GM12878 (cell line): ENCODE measurements around the gene RPUSD2. TPM values are rescaled to one million over a fixed set of nuclear protein-coding genes. Genes with fewer than 3 reads are reported as not detected.

Experiments
- ATF7 ChIP-seq: fragments of 450-650 bp; IDR thresholded peaks from 2 replicates; pipeline ENCODE4 v1.6.1; 2016; ENCODE audit warnings: low read depth, mild to moderate bottlenecking
- CBX5 ChIP-seq: sonication (generic); IDR thresholded peaks from 2 replicates; pipeline ENCODE4 v1.6.1; 2016; ENCODE audit warnings: low read depth, moderate library complexity, mild to moderate bottlenecking, inconsistent platforms
- CTCF ChIP-seq, 3 experiments: IDR thresholded peaks in 2 of 3; conservative IDR thresholded peaks in 1 of 3; 2 replicates each; pipeline ENCODE4 v1.5.1; 2011; ENCODE audit warnings: low read depth in 3 of 3, low read length in 3 of 3, mild to moderate bottlenecking in 3 of 3, control low read depth in 2 of 3, moderate library complexity in 2 of 3, inconsistent platforms in 1 of 3, mixed read lengths in 1 of 3; ENCODE audit not compliant: control insufficient read depth in 2 of 3, insufficient read depth in 1 of 3; ENCODE audit errors: extremely low read depth in 1 of 3
- DPF2 ChIP-seq: fragments of 450-650 bp; IDR thresholded peaks from 2 replicates; pipeline ENCODE4 v1.6.1; 2017; ENCODE audit warnings: mild to moderate bottlenecking
- E4F1 ChIP-seq: fragments of 450-650 bp; IDR thresholded peaks from 2 replicates; pipeline ENCODE4 v1.6.1; 2018; ENCODE audit warnings: borderline replicate concordance, mild to moderate bottlenecking; ENCODE audit not compliant: partially characterized antibody
- FOXK2 ChIP-seq: fragments of 450-650 bp; IDR thresholded peaks from 2 replicates; pipeline ENCODE4 v1.6.1; 2017; ENCODE audit warnings: mild to moderate bottlenecking, moderate library complexity
- HDAC6 ChIP-seq: fragments of 200-600 bp; sonication (generic); IDR thresholded peaks from one replicate; pipeline ENCODE4 v1.8.0; 2017; ENCODE audit warnings: antibody characterized with exemption; ENCODE audit not compliant: unreplicated experiment
- MYC ChIP-seq: IDR thresholded peaks from 2 replicates; pipeline ENCODE4 v1.6.1; 2011; ENCODE audit warnings: mild to moderate bottlenecking, low read length, moderate library complexity, inconsistent platforms; ENCODE audit not compliant: insufficient read depth, insufficient replicate concordance, insufficient read length, severe bottlenecking
- NFXL1 ChIP-seq: fragments of 450-650 bp; IDR thresholded peaks from 2 replicates; pipeline ENCODE4 v1.6.1; 2017; ENCODE audit warnings: antibody characterized with exemption, mild to moderate bottlenecking, borderline replicate concordance
- PML ChIP-seq: IDR thresholded peaks from 2 replicates; pipeline ENCODE4 v1.6.1; 2012; ENCODE audit warnings: low read length, inconsistent platforms
- POLR2AphosphoS5 ChIP-seq: IDR thresholded peaks from 2 replicates; pipeline ENCODE4 v1.6.1; 2011; ENCODE audit warnings: mild to moderate bottlenecking, low read length, inconsistent platforms
- RELA ChIP-seq: fragments of 450-650 bp; IDR thresholded peaks from 2 replicates; pipeline ENCODE4 v1.8.0; 2014; ENCODE audit warnings: borderline replicate concordance; ENCODE audit not compliant: partially characterized antibody
- SIX5 ChIP-seq: IDR thresholded peaks from 2 replicates; pipeline ENCODE4 v1.6.1; 2011; ENCODE audit warnings: mild to moderate bottlenecking, low read depth, low read length, moderate library complexity; ENCODE audit not compliant: severe bottlenecking
- SP1 ChIP-seq: IDR thresholded peaks from one replicate; pipeline ENCODE4 v1.6.1; 2011; ENCODE audit warnings: low read depth, low read length
- SREBF2 ChIP-seq: IDR thresholded peaks from 2 replicates; pipeline ENCODE4 v1.6.1; 2012; ENCODE audit warnings: mild to moderate bottlenecking, low read length
- USF2 ChIP-seq: IDR thresholded peaks from 2 replicates; pipeline ENCODE4 v1.6.1; 2011; ENCODE audit warnings: low read depth, low read length, improper control_type of control experiment, borderline replicate concordance
- ZNF207 ChIP-seq: fragments of 450-650 bp; IDR thresholded peaks from 2 replicates; pipeline ENCODE4 v1.6.1; 2014; ENCODE audit warnings: antibody characterized with exemption, mild to moderate bottlenecking, borderline replicate concordance
- ZNF217 ChIP-seq: fragments of 450-650 bp; IDR thresholded peaks from 2 replicates; pipeline ENCODE4 v1.6.1; 2017; ENCODE audit warnings: antibody characterized with exemption, mild to moderate bottlenecking
- polyA plus RNA-seq, 11 experiments: library from polyadenylated mRNA; depleted of rRNA in 4 of 11; unstranded in 6 of 11; stranded (reverse) in 5 of 11; fragments of >200 nt; fragmentation: Nextera tagmentation in 4 of 11; fragmentation: Illumina TruSeq in 1 of 11; extraction: Ambion mirVana in 4 of 11; extraction: Trizol in 1 of 11; gene quantifications; 1 replicate in 1 of 11; 2 replicates in 10 of 11; pipeline versions ENCODE4 v1.2.1 to v1.2.3, GENCODE V29; 2011 to 2016; ENCODE audit warnings: inconsistent platforms in 2 of 11, missing spikeins in 2 of 11, low read depth in 1 of 11
- total RNA-seq, 4 experiments: library from RNA; depleted of rRNA in 3 of 4; stranded (reverse); fragments of >200 nt in 3 of 4; fragmentation: Illumina TruSeq in 1 of 4; extraction: Trizol in 1 of 4; gene quantifications; 2 replicates each; pipeline versions ENCODE4 v1.2.1 to v1.2.3, GENCODE V29; 2013 to 2021
- TF ChIP-seq, protein P1 (sequence below): fragments of 450-650 bp; IDR thresholded peaks from 2 replicates; pipeline ENCODE4 v1.6.1; 2016; ENCODE audit warnings: mild to moderate bottlenecking
- TF ChIP-seq, protein P2 (sequence below): IDR thresholded peaks from 2 replicates; pipeline ENCODE4 v1.6.1; 2012; ENCODE audit warnings: mild to moderate bottlenecking, low read depth, low read length

The RPUSD2 gene
- total and polyA plus RNA-seq, 10 of the 15 experiments (the other 5 are each of a cell fraction or from before 2014, with no cell fraction given): 4.0 to 33.3 (median 18.5) TPM

- TF ChIP-seq NFXL1 (no peak), SREBF2 (no peak), MYC (no peak), ZNF217 (no peak), FOXK2 (no peak), PML (peak; percentile 59), E4F1 (no peak), RELA (no peak), DPF2 (peak; percentile 97), USF2 (no peak), POLR2AphosphoS5 (no peak), ATF7 (peak; percentile 83), CTCF (IDR thresholded peaks at IDR 0.05 in 2 of 3, conservative IDR thresholded peaks at IDR 0.05 in 1 of 3; ENCODE audit: control insufficient read depth in 2 of 3, extremely low read depth in 1 of 3, insufficient read depth in 1 of 3, low read depth in 3 of 3, low read length in 3 of 3) (no peak), ZNF207 (peak; percentile 29; the same call in 1 of the 2 replicates), HDAC6 (no peak), SIX5 (no peak), SP1 (no peak), CBX5 (no peak)
- TF ChIP-seq, protein P1, sequence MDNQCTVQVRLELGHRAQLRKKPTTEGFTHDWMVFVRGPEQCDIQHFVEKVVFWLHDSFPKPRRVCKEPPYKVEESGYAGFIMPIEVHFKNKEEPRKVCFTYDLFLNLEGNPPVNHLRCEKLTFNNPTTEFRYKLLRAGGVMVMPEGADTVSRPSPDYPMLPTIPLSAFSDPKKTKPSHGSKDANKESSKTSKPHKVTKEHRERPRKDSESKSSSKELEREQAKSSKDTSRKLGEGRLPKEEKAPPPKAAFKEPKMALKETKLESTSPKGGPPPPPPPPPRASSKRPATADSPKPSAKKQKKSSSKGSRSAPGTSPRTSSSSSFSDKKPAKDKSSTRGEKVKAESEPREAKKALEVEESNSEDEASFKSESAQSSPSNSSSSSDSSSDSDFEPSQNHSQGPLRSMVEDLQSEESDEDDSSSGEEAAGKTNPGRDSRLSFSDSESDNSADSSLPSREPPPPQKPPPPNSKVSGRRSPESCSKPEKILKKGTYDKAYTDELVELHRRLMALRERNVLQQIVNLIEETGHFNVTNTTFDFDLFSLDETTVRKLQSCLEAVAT: peak; percentile 70
- TF ChIP-seq, protein P2, sequence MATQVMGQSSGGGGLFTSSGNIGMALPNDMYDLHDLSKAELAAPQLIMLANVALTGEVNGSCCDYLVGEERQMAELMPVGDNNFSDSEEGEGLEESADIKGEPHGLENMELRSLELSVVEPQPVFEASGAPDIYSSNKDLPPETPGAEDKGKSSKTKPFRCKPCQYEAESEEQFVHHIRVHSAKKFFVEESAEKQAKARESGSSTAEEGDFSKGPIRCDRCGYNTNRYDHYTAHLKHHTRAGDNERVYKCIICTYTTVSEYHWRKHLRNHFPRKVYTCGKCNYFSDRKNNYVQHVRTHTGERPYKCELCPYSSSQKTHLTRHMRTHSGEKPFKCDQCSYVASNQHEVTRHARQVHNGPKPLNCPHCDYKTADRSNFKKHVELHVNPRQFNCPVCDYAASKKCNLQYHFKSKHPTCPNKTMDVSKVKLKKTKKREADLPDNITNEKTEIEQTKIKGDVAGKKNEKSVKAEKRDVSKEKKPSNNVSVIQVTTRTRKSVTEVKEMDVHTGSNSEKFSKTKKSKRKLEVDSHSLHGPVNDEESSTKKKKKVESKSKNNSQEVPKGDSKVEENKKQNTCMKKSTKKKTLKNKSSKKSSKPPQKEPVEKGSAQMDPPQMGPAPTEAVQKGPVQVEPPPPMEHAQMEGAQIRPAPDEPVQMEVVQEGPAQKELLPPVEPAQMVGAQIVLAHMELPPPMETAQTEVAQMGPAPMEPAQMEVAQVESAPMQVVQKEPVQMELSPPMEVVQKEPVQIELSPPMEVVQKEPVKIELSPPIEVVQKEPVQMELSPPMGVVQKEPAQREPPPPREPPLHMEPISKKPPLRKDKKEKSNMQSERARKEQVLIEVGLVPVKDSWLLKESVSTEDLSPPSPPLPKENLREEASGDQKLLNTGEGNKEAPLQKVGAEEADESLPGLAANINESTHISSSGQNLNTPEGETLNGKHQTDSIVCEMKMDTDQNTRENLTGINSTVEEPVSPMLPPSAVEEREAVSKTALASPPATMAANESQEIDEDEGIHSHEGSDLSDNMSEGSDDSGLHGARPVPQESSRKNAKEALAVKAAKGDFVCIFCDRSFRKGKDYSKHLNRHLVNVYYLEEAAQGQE: no peak
Observed at GRCh38 chr15:40550341-40551037, 18.6 kb upstream of the RPUSD2 start (continued).
